SU-DHL-6 (cell line): ENCODE data around the gene PRDM5.

Source experiments
- CTCF ChIP-seq: fragments of 200-600 bp; sonication (generic); IDR thresholded peaks from one replicate; pipeline ENCODE4 v1.5.1; 2017; ENCODE audit warnings: antibody characterized with exemption, mild to moderate bottlenecking, low read length, moderate library complexity; ENCODE audit not compliant: insufficient read depth, poor library complexity, severe bottlenecking
- EZH2phosphoT487 ChIP-seq: fragments of 200-600 bp; sonication (generic), shearing (Covaris generic); conservative IDR thresholded peaks from 2 replicates; pipeline ENCODE4 v1.6.1; 2018; ENCODE audit warnings: mild to moderate bottlenecking, antibody characterized with exemption, low read length, moderate library complexity, mixed read lengths

DNA sequence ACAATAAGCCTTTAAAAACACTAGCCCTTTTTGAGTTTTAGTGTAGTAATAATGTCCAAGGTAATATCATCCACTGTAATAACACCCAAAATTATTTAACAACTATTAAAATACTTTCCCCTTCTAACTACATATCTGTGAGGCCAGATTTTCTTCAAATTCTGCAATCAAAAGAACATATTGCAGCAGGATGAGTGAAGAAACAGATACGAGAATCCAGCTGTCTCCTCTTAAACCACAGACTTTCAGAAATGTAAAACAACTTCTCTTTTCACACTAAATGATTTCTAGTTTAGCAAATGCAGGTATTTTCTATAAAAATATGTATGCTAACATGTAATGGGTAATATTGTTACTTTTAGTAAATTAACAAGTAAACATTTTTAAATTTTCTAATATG, 148.9 kb downstream of the PRDM5 start:
- TF ChIP-seq CTCF (no peak), EZH2phosphoT487 (no peak)
